Nephron progenitor cell (in vitro differentiated cells): ENCODE results near the gene NCK2.

Experiments used
- DNase-seq: peaks from one replicate; pipeline ENCODE4 v3.0.0; 2021
- H3K27ac Mint-ChIP-seq: 2 replicates; pipeline ENCODE4 v1.8.0; 2021; ENCODE audit warnings: mild to moderate bottlenecking, moderate library complexity, mixed read lengths
- H3K27me3 Mint-ChIP-seq: 2 replicates; pipeline ENCODE4 v1.8.0; 2021; ENCODE audit warnings: mild to moderate bottlenecking, low read depth, mixed read lengths; ENCODE audit not compliant: poor library complexity
- H3K36me3 Mint-ChIP-seq: 2 replicates; pipeline ENCODE4 v1.8.0; 2021; ENCODE audit warnings: low read depth, mixed read lengths
- H3K4me1 Mint-ChIP-seq: 2 replicates; pipeline ENCODE4 v1.8.0; 2021; ENCODE audit warnings: mixed read lengths
- H3K4me3 Mint-ChIP-seq: 2 replicates; pipeline ENCODE4 v1.8.0; 2021; ENCODE audit warnings: mild to moderate bottlenecking, moderate library complexity, mixed read lengths
- H3K9me3 Mint-ChIP-seq: 2 replicates; pipeline ENCODE4 v1.8.0; 2021; ENCODE audit warnings: mild to moderate bottlenecking, moderate library complexity, mixed read lengths
- TF ChIP-seq, protein P1 (sequence below): fragments of 200-600 bp; sonication (generic); IDR thresholded peaks from 2 replicates; pipeline ENCODE4 v1.5.0; 2021; ENCODE audit warnings: antibody characterized with exemption

NCK2 gene

GRCh38 chr2:105721991-105722511 is 22.7 kb upstream of the NCK2 start:
- peaks cover 24% of the 10 kb centered on the region for H3K4me1 Mint-ChIP-seq
- peaks cover 5% of the 10 kb centered on the region for H3K9me3 Mint-ChIP-seq
- no peak overlapping the region for H3K27ac Mint-ChIP-seq
- H3K36me3 Mint-ChIP-seq = peaks cover 5% of the 10 kb centered on the region
- TF ChIP-seq, protein P1, sequence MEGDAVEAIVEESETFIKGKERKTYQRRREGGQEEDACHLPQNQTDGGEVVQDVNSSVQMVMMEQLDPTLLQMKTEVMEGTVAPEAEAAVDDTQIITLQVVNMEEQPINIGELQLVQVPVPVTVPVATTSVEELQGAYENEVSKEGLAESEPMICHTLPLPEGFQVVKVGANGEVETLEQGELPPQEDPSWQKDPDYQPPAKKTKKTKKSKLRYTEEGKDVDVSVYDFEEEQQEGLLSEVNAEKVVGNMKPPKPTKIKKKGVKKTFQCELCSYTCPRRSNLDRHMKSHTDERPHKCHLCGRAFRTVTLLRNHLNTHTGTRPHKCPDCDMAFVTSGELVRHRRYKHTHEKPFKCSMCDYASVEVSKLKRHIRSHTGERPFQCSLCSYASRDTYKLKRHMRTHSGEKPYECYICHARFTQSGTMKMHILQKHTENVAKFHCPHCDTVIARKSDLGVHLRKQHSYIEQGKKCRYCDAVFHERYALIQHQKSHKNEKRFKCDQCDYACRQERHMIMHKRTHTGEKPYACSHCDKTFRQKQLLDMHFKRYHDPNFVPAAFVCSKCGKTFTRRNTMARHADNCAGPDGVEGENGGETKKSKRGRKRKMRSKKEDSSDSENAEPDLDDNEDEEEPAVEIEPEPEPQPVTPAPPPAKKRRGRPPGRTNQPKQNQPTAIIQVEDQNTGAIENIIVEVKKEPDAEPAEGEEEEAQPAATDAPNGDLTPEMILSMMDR = no peak
- H3K27me3 Mint-ChIP-seq = peaks cover 10% of the 10 kb centered on the region
- no peak overlapping the region for H3K4me3 Mint-ChIP-seq
- DNase-seq = no peak

GRCh38 chr2:105722726-105723297 is 21.9 kb upstream of the NCK2 start:
- peaks cover 24% of the 10 kb centered on the region for H3K4me1 Mint-ChIP-seq
- peaks cover 11% of the 10 kb centered on the region for H3K27me3 Mint-ChIP-seq
- DNase-seq = no peak
- H3K27ac Mint-ChIP-seq = no peak overlapping the region
- H3K36me3 Mint-ChIP-seq = peaks cover 5% of the 10 kb centered on the region
- H3K9me3 Mint-ChIP-seq = peaks cover 10% of the 10 kb centered on the region
- H3K4me3 Mint-ChIP-seq = no peak overlapping the region
- TF ChIP-seq, protein P1 = no peak

GRCh38 chr2:105723431-105723830 is 21.3 kb upstream of the NCK2 start:
- peaks cover 5% of the 10 kb centered on the region for H3K36me3 Mint-ChIP-seq

GRCh38 chr2:105725388-105725787 is 19.3 kb upstream of the NCK2 start:
- peaks cover 24% of the 10 kb centered on the region for H3K4me1 Mint-ChIP-seq
- TF ChIP-seq, protein P1 = no peak
- no peak overlapping the region for H3K4me3 Mint-ChIP-seq
- H3K27me3 Mint-ChIP-seq = peaks cover 14% of the 10 kb centered on the region
- peaks cover 5% of the 10 kb centered on the region for H3K36me3 Mint-ChIP-seq
- DNase-seq = no peak
- H3K9me3 Mint-ChIP-seq = peaks cover 20% of the 10 kb centered on the region
- H3K27ac Mint-ChIP-seq = peak overlapping the region; percentile 57

More at GRCh38 chr2:105723431-105723830, 21.3 kb upstream of the NCK2 start:
- TF ChIP-seq, protein P1 = no peak
- no peak for DNase-seq
- Mint-ChIP-seq H3K9me3 (peaks cover 14% of the 10 kb centered on the region), H3K4me3 (no peak overlapping the region), H3K27me3 (peaks cover 11% of the 10 kb centered on the region), H3K27ac (no peak overlapping the region), H3K4me1 (peaks cover 24% of the 10 kb centered on the region)

- H3K27me3 Mint-ChIP-seq = peaks cover 25% of the 10 kb centered on the region
- no peak overlapping the region for H3K4me3 Mint-ChIP-seq
- H3K9me3 Mint-ChIP-seq = peaks cover 20% of the 10 kb centered on the region
- no peak for DNase-seq
- H3K4me1 Mint-ChIP-seq = peaks cover 8% of the 10 kb centered on the region
- H3K27ac Mint-ChIP-seq = no peak overlapping the region
- TF ChIP-seq, protein P1 = no peak
- H3K36me3 Mint-ChIP-seq = peaks cover 5% of the 10 kb centered on the region
Observed at GRCh38 chr2:105730170-105730569, 14.5 kb upstream of the NCK2 start.

GRCh38 chr2:105731511-105731910 is 13.2 kb upstream of the NCK2 start:
- Mint-ChIP-seq H3K27ac (no peak overlapping the region), H3K9me3 (peaks cover 20% of the 10 kb centered on the region), H3K4me3 (no peak overlapping the region), H3K4me1 (no peaks in the 10 kb centered on the region), H3K36me3 (peaks cover 5% of the 10 kb centered on the region), H3K27me3 (peaks cover 32% of the 10 kb centered on the region)
- no peak for DNase-seq
- TF ChIP-seq, protein P1 = no peak
